Endometrial microvascular endothelial cells (primary cell): ENCODE measurements around the gene BMPR1B. TPM values are rescaled to one million over a fixed set of nuclear protein-coding genes. Genes with fewer than 3 reads are reported as not detected.
"Not testable (repeated sequence)": the region's sequence is repeated elsewhere in the genome, so short reads cannot be mapped to it uniquely, and the experiment has no call there.

Source experiments
- in situ Hi-C: cut with HindIII; loops from 2 replicates; pipeline ENCODE4 v1.10.0; 2017; ENCODE audit warnings: low sequenced_read_pairs, low pct_unique_long_range_greater_than_20kb; ENCODE audit errors: inconsistent ontology term
- total RNA-seq: library from RNA; depleted of rRNA; stranded (reverse); fragments of >200 nt; gene quantifications from one replicate; pipeline ENCODE4 v1.2.3, GENCODE V29; 2015; ENCODE audit errors: inconsistent ontology term

The BMPR1B gene
- total RNA-seq, 1 donor from 2014 or later = not detected

GRCh38 chr4:95139424-95139823, 381.7 kb downstream of the BMPR1B start:
- in situ Hi-C loops = not testable (repeated sequence)

DNA sequence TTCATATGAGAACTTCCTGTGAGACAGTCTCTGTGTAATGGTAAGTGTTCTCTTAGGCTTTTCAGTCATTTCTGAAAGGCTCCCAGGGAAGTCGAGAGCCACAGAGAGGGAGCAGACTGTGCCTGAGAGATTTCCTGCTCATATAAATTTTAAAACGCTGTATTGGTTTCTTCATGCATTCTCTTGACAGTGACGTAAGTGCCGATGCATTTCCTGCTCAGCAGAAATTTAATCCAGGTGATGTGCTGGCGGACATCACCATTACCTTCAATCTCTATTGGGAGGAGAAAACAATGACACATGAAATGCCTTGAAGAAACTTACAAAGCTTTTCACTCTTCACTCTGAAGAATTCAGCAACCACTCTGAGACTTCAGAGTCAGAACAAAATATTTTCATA, 383.6 kb downstream of the BMPR1B start:
- in situ Hi-C loops = no loop called here

GRCh38 chr4:95142932-95143331, 385.2 kb downstream of the BMPR1B start:
- in situ Hi-C loops = no loop called here

- in situ Hi-C loops = no loop called here
These were observed 393.5 kb downstream of the BMPR1B start for GRCh38 chr4:95151255-95151654.

- in situ Hi-C loops = no loop called here
These were observed 395.4 kb downstream of the BMPR1B start for GRCh38 chr4:95153182-95153581.

DNA sequence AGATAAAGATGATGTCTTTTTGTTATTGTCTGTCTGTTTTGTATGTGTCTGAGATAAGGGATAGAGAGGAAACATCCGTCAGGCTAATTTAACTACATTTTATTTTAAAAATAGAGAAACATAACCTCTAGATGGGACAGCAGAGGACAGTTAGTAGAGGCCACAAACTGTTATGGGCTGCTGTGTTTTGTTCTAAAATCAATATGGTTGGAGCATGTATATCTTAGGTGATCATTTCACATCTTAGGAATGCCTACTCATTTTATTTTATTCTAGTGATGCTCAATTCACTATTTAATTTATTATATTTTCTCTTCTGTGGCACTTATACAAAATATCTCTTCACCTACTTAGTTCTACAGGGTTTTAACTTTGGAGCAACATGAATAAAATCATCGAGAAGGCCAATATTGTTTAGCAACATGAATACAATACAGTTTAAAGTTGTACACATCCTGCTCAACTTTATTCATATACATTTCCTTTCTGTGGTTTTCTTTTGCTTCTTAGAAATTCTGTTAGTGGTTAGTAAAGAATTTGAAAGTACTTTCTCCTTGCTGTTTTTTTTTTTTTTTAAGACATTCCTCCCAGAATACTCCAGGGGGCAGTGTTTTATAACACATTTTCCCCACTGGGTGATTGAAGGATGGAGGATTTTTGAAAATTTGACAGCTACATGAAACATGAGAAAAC, 398.1 kb downstream of the BMPR1B start:
- in situ Hi-C loops = no loop called here

- in situ Hi-C loops = no loop called here
These were observed 398.7 kb downstream of the BMPR1B start for GRCh38 chr4:95156452-95156765.

DNA sequence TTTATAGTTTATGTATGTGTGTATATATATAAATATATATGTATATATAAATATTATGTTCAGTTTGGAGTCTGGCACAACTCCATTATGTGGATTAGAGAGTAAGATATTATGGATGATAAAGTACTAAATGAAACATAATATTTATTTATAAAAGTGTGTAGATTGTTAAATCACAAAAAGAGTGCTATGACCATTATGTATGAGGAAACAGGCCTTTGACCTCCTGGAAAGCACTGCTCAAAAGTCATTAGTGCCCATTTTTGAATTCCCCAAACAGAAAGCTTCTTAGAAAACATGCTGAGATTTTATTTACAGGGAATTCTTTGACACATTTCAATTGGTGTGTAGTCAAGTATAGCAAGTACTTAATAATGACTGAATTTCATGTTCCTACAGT, 399.8 kb downstream of the BMPR1B start:
- in situ Hi-C loops = no loop called here

- in situ Hi-C loops = no loop called here
These were observed 400.3 kb downstream of the BMPR1B start for GRCh38 chr4:95158045-95158444.

- in situ Hi-C loops = no loop called here
These were observed 400.9 kb downstream of the BMPR1B start for GRCh38 chr4:95158626-95159025.

- in situ Hi-C loops = no loop called here
These were observed 401.6 kb downstream of the BMPR1B start for GRCh38 chr4:95159384-95159783.

DNA sequence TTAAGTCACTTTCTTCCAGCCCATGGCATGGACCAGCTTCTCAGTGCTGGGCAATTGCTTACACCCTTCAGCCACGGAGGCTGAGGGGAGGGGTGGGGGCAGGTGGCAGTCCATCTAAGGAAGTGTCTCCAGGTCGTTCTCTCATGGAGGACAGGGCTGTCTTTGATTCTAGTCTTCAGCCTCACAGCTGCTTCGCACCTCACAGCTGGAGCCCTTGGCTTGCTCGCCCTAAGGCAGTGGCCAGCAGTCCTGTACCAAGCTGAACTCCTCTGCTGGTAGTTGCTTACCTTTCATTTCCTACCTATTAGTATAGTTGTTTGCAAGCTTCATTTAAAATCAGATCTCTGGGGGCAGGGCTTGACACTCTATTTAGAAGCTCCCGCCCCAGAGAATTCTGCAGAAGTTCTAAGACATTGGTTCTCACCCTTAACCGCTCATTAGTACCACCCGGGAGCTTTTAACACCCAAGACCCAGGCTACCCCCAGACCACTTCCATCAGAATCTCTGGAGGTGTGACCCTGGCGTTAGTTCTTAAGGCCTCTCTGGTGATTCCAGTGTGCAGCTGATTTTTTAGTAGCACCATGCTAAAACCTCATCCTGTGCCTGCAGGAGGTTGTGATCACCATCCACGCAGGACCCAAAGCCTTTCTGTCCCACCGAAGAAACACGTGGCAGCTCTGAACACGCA, 404.2 kb downstream of the BMPR1B start:
- in situ Hi-C loops = no loop called here

GRCh38 chr4:95162867-95163266, 405.1 kb downstream of the BMPR1B start:
- in situ Hi-C loops = no loop called here

- in situ Hi-C loops = no loop called here
These were observed 408.3 kb downstream of the BMPR1B start for GRCh38 chr4:95165926-95166524.

DNA sequence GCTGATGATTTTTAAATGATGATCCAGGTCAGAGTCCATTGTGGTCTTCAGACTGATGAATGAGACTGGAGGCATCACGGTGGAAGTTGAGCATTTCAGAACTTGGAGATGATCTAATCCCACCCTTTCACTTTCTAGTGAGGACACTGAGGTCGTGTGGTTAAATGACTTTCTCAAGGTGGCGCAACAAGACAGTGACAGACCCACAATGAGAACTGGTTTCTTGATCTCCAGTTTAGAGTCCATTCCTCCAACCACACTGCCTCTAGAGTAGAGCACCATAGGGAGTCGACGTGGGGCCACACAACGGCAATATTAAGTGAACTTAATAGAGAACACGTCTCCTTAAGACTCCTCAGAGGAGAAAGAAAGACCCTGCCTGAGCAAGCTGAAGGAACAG, 410.1 kb downstream of the BMPR1B start:
- in situ Hi-C loops = no loop called here

DNA sequence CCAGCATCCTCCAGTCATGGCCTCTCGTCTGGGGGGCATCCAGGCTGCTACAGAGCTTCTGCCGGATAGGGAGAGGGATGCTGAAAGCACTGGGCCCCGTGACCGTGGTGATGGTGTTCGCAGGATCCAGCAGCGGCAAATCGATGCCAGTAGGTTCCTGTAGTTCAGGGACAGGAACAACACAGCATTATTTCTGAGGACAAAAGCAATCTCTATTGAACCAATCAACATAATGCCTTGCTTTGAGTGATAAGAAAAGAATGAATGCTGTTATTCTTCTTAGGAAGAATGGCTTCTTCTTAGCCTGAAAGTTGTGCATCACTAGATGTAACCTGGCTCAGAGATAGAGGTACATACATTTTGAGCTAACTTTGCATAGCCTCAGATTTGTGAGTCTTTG, 412.4 kb downstream of the BMPR1B start:
- in situ Hi-C loops = no loop called here

DNA sequence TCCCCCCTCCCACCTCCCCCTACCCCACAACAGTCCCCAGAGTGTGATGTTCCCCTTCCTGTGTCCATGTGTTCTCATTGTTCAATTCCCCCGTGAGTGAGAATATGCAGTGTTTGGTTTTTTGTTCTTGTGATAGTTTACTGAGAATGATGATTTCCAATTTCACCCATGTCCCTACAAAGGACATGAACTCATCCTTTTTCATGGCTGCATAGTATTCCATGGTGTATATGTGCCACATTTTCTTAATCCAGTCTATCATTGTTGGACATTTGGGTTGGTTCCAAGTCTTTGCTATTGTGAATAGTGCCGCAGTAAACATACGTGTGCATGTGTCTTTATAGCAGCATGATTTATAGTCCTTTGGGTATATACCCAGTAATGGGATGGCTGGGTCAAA, 413.6 kb downstream of the BMPR1B start:
- in situ Hi-C loops = not testable (repeated sequence)

GRCh38 chr4:95178938-95179337, 421.2 kb downstream of the BMPR1B start:
- in situ Hi-C loops = no loop called here

DNA sequence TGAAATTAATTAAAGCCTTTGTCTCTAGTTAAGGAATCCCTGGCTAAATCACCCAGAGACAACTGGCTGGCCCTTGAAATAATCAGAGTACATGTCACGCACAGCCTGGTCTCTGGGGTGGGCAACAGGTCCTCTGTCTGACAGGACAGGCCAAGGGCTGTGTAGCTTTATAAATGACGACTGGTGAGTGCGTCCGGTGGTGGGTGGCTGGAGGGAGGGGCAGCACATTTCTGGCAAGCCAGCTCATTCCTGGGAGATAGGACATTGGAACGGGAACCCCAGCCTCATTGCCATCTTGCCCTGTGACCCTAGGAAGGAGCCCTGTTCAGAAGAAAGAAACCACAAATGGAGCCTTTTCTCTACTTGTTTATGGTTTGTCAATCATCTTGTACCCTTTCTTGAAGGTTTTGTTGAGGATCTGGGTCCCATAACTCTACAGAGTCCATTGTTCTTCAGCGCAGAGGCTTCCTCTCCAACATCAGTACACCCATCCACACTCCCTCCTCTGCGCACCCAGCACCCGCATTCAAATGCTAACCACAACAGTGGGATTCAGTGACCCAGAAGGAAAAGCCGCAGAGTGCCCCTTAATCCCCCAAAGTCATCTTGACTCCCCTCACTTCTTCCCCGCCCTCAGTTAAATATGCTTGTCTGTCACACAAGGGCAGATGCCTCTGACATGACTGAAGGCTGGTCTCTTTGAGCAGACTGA, 422.9 kb downstream of the BMPR1B start:
- in situ Hi-C loops = no loop called here
